Panc1 (cell line): ENCODE measurements around the gene TNRC6A. TPM values are rescaled to one million over a fixed set of nuclear protein-coding genes. Genes with fewer than 3 reads are reported as not detected.

Experiments used
- ATAC-seq: fragments of 200-7000 bp; cut with Tn5 transposase; 2 replicates; pipeline ENCODE4 v1.9.1; 2020; ENCODE audit warnings: mild to moderate bottlenecking, moderate library complexity
- BruUV-seq: library from RNA; stranded (reverse); fragments of 400-500 nt; replicated peaks from 2 replicates; lab custom pipeline; 2021; lab: Mats Ljungman, UMichigan
- CTCF ChIA-PET: fragments of 300-600 bp; sonication (Branson Sonifier 250); formaldehyde crosslinking; loops from one replicate; lab custom pipeline; 2022; ENCODE audit warnings: antibody characterized with exemption; lab: Charles Lee
- POLR2A ChIA-PET: fragments of 300-600 bp; sonication (Branson Sonifier 250); formaldehyde crosslinking; loops from one replicate; lab custom pipeline; 2022; ENCODE audit warnings: antibody characterized with exemption; lab: Charles Lee
- DNase-seq: peaks from one replicate; pipeline ENCODE4 v3.0.0-alpha.2; 2010; ENCODE audit warnings: low read depth, low spot score
- H3K27ac ChIP-seq: 2 replicates; pipeline ENCODE4 v1.5.1; 2011; ENCODE audit warnings: mild to moderate bottlenecking, low read length, inconsistent platforms
- H3K27me3 ChIP-seq: fragments of 200-500 bp; sonication (Bioruptor generic); 2 replicates; pipeline ENCODE4 v1.6.0; 2014; ENCODE audit warnings: low read length, inconsistent platforms; ENCODE audit not compliant: control insufficient read depth, insufficient read depth
- H3K36me3 ChIP-seq: fragments of 200-500 bp; sonication (Bioruptor generic); 2 replicates; pipeline ENCODE4 v1.5.1; 2014; ENCODE audit warnings: inconsistent platforms, mild to moderate bottlenecking, low read length, moderate library complexity; ENCODE audit not compliant: control insufficient read depth, insufficient read depth
- H3K4me1 ChIP-seq: 2 replicates; pipeline ENCODE4 v1.5.1; 2011; ENCODE audit warnings: inconsistent platforms, mild to moderate bottlenecking, low read length, moderate library complexity; ENCODE audit not compliant: control insufficient read depth, insufficient read depth
- H3K4me3 ChIP-seq, 2 experiments: 2 replicates each; pipeline ENCODE4 v1.5.1; 2011 to 2012; ENCODE audit warnings: low read depth in 2 of 2, low read length in 2 of 2, mild to moderate bottlenecking in 2 of 2, inconsistent platforms in 1 of 2, moderate library complexity in 1 of 2
- H3K9me3 ChIP-seq: fragments of 200-500 bp; sonication (Bioruptor generic); 2 replicates; pipeline ENCODE4 v1.5.1; 2014; ENCODE audit warnings: low read depth, mild to moderate bottlenecking, inconsistent platforms, low read length, moderate library complexity; ENCODE audit not compliant: control insufficient read depth, insufficient read depth
- CTCF ChIP-seq: fragments of 450-650 bp; IDR thresholded peaks from 2 replicates; pipeline ENCODE4 v1.5.1; 2017; ENCODE audit warnings: mild to moderate bottlenecking
- POLR2AphosphoS5 ChIP-seq: IDR thresholded peaks from 2 replicates; pipeline ENCODE4 v1.6.1; 2012; ENCODE audit warnings: mild to moderate bottlenecking, low read depth, low read length, moderate library complexity
- REST ChIP-seq, 2 experiments: IDR thresholded peaks; 2 replicates each; pipeline ENCODE4 v1.6.1; 2011 to 2012; ENCODE audit warnings: low read depth in 2 of 2, control low read depth in 1 of 2, low read length in 1 of 2, mild to moderate bottlenecking in 1 of 2, moderate library complexity in 1 of 2; ENCODE audit not compliant: insufficient read depth in 1 of 2
- SIN3A ChIP-seq: IDR thresholded peaks from 2 replicates; pipeline ENCODE4 v1.6.1; 2012; ENCODE audit warnings: low read depth, mild to moderate bottlenecking, low read length, moderate library complexity, borderline replicate concordance; ENCODE audit not compliant: insufficient read depth
- TCF7L2 ChIP-seq: IDR thresholded peaks from 2 replicates; pipeline ENCODE4 v1.6.1; 2011; ENCODE audit warnings: mild to moderate bottlenecking, low read depth, low read length, inconsistent platforms
- in situ Hi-C: cut with HindIII; loops from 2 replicates; pipeline ENCODE4 v1.10.0; 2016; ENCODE audit warnings: low sequenced_read_pairs, low pct_unique_long_range_greater_than_20kb
- intact Hi-C: fragments of 100-400 bp; cut with micrococcal nuclease; formaldehyde crosslinking; loops from one replicate; pipeline ENCODE4 v1.10.0; 2022; ENCODE audit not compliant: unreplicated experiment
- total RNA-seq: library from RNA; stranded (reverse); gene quantifications from one replicate; pipeline ENCODE4 v1.2.1, GENCODE V29; 2021; ENCODE audit not compliant: unreplicated experiment

Gene TNRC6A
- total RNA-seq, 1 experiment from 2014 or later = 53.6 TPM

- ATAC-seq = no peak
- Histone ChIP-seq H3K9me3 (no peaks in the 10 kb centered on the region), H3K4me3 (no peak overlapping the region), H3K4me1 (no peaks in the 10 kb centered on the region), H3K36me3 (peaks cover 60% of the 10 kb centered on the region), H3K27ac (no peak overlapping the region), H3K27me3 (no peaks in the 10 kb centered on the region)
- ChIA-PET POLR2A (no interaction called here), CTCF (interaction anchor here (0.5 kb wide), 1 partner anchor 234 kb away, joined by 3 read pairs; no protein-coding TSS in a partner anchor)
- TF ChIP-seq POLR2AphosphoS5 (no peak), TCF7L2 (no peak), CTCF (no peak), SIN3A (no peak)
- BruUV-seq = no TSS peak
- intact Hi-C loops (no loop called here), in situ Hi-C loops (loop anchor here (25.0 kb wide), 1 partner anchor 91 kb away; no protein-coding TSS in a partner anchor)
- no peak for DNase-seq
Observed at GRCh38 chr16:24821129-24821528, 91.7 kb downstream of the TNRC6A start.

GRCh38 chr16:24822542-24822941, 93.1 kb downstream of the TNRC6A start:
- TF ChIP-seq TCF7L2 (no peak), CTCF (no peak), SIN3A (no peak), REST (IDR thresholded peaks at IDR 0.05; ENCODE audit: insufficient read depth in 1 of 2, low read depth in 2 of 2, low read length in 1 of 2) (no peak), POLR2AphosphoS5 (no peak)
- Histone ChIP-seq H3K9me3 (no peaks in the 10 kb centered on the region), H3K27ac (no peak overlapping the region), H3K4me3 (no peak overlapping the region), H3K27me3 (no peaks in the 10 kb centered on the region), H3K4me1 (no peaks in the 10 kb centered on the region), H3K36me3 (peaks cover 48% of the 10 kb centered on the region)
- BruUV-seq = no TSS peak
- ATAC-seq = peak; percentile 49
- intact Hi-C loops = no loop called here
- no peak for DNase-seq
- ChIA-PET POLR2A (no interaction called here), CTCF (no interaction called here)
- in situ Hi-C loops = loop anchor here (25.0 kb wide), 1 partner anchor 90 kb away; no protein-coding TSS in a partner anchor
